ENCODE data around the gene CAND2. TPM values are rescaled to one million over a fixed set of nuclear protein-coding genes. Genes with fewer than 3 reads are reported as not detected.
A peak's percentile ranks its signal among the peaks of the same experiment; 100 is the strongest.

CAND2 gene
- polyA plus RNA-seq, 5 donors, result 4.3 to 10.6 (median 5.8) TPM

DNA sequence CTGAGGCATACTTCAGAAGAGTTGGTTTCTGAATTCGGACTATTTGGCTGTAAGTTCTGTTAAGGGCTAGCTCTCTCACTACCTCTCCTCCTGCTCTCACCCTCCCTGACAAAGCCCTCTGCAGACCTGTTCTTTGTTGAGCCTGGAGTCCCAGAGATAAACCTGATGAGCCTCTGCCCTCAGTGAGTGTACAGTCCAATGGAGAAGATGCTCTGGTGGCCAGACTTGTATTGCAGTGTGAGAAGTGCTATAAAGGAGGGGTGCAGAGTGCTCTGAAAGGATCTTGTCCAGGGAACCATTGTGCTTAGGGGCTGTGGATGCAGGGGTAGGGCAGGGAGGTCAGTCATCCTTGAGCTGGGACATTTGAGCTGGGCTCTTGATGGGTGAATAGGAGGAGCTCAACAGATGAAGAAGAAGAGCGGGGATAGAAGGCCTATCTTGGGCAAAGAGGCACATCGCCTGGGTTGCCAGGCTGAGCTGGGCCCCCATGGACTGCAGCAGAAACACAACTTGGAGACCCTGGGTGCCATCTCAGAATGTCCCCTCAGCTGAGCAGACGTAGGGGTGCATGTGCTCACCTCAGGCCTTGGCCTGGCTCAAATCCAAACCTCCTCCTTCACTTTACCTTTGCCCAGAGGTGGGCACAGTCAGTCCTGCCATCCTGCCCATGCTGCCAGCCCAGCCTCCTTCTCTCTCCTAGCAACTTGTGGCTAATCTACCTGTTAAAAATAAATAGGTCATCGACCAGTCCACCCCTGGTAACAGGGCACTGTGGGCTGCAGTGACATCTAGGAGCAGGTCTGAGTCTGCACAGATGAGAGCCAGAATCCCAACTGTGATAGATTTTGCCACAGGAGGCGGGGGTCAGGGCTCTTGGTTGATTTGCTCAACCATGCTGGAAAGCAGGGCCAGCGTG is 3.3 kb downstream of the CAND2 start:
- no peak for DNase-seq

DNA sequence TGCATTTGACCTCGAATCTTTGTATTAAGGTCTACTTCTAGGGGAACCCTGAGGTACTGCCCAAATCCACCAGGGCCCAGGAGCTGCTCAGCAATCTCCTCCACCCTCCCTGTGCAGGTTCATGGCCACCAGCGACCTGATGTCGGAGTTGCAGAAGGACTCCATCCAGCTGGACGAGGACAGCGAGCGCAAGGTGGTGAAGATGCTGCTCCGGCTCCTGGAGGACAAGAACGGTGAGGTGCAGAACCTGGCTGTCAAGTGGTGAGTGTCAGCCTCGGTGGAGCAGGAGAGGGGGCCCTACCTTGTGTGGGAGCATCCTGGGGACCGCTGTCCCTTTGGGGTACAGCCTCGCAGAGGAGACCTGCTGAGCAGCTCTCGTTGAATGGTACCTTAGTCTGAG is 6.9 kb downstream of the CAND2 start:
- no peak for DNase-seq

DNA sequence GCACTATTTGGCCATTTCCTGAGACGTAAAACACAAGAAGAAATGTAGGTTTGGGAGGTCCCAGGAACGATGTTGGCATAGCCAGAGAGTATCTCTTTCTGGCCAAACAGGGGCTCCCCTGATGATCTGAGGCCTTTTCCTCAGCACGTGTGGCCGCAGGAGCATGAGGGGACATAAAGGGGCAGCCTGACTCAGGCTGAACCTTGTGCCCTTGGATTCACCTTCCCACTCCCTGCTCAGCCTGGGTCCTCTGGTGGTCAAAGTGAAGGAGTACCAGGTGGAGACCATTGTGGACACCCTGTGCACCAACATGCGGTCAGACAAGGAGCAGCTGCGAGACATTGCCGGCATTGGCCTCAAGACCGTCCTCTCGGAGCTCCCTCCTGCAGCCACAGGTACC is 10.6 kb downstream of the CAND2 start:
- no peak for DNase-seq

GRCh38 chr3:12807601-12808359 is 11.3 kb downstream of the CAND2 start:
- DNase-seq, result peak in 1 of 2 donors; percentile 52

GRCh38 chr3:12808587-12808986 is 12.1 kb downstream of the CAND2 start:
- DNase-seq, result no peak

GRCh38 chr3:12809001-12809400 is 12.5 kb downstream of the CAND2 start:
- no peak for DNase-seq

DNA sequence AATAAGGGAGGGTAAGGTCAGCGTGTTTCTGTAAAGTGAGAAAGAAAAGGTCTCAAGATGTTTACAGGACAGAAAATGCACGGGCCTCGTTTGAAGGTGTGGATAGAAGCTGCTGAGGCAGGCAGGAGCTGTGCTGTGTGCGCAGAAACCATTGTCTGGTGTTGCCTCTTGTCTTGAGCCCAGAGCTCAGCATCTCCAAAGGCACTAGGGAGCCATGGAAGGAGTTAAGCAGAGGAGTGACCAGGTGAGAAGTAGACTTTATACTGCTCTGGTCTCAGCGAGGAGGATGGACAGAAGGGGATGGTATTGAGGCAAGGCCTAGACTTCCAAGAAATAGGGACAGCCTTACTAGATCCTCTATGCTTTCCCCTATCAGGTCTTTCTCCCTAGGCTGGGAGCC is 13.0 kb downstream of the CAND2 start:
- no peak for DNase-seq

- peak; percentile 93 to 94 for DNase-seq
Measured at GRCh38 chr3:12810013-12810780, 13.7 kb downstream of the CAND2 start.

- DNase-seq, result no peak
Measured at GRCh38 chr3:12810961-12811360, 14.5 kb downstream of the CAND2 start.

- DNase-seq, result no peak
Measured at GRCh38 chr3:12812812-12813211, 16.3 kb downstream of the CAND2 start.

DNA sequence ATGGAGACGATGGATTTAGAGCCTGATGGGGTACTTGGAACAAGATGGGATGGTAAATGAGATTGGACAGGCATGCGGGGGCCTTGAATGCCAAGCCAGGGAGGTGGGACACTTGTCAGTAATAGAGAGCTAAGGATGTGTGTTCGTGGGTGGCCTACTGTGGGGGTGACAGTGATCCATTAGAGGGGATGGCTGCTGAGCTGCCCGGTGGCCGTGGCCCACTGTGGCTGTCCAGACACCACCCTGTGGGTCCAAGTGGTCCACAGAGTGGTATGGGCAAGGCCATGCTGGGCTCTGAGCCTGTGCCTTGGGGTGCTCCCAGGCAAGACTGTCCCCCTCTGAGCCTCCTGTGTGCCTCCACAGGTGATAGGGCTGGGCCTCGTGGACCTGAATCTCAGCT is 17.5 kb downstream of the CAND2 start:
- DNase-seq, result no peak

GRCh38 chr3:12815078-12815477 is 18.6 kb downstream of the CAND2 start:
- no peak for DNase-seq

DNA sequence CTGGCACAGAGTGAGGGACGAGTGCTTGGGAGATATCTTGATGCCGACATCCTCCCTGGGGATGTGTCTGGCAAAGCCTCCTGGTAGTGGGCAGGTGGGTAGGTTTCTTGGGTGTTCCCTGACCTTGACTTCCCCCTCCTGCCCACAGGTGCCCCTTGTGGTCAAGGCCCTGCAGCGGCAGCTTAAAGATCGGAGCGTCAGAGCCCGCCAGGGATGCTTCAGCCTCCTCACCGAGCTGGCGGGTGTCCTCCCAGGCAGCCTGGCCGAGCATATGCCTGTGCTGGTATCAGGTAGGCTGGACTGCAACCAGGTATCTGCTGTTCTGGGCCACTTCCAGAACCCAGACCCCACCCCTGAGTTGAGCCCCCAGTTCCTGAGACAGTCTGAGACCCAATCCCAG is 19.2 kb downstream of the CAND2 start:
- no peak for DNase-seq

DNA sequence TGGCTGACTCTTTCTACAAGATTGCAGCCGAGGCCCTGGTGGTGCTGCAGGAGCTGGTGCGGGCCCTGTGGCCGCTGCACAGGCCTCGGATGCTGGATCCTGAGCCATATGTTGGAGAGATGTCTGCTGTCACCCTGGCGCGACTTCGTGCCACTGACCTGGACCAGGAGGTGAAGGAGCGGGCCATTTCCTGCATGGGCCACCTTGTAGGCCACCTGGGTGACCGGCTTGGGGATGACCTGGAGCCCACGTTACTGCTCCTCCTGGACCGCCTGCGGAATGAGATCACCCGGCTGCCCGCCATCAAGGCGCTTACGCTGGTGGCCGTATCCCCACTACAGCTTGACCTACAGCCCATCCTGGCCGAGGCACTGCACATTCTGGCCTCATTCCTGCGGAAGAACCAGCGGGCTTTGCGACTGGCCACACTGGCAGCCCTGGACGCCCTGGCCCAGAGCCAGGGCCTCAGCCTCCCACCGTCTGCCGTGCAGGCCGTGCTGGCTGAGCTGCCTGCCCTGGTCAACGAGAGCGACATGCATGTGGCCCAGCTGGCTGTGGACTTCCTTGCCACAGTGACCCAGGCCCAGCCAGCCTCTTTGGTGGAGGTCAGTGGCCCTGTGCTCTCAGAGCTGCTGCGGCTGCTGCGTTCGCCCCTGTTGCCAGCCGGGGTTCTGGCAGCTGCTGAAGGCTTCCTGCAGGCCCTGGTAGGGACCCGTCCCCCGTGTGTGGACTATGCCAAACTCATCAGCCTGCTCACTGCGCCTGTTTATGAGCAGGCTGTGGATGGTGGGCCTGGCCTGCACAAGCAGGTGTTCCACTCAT is 20.3 kb downstream of the CAND2 start:
- no peak for DNase-seq

- no peak for DNase-seq
Measured at GRCh38 chr3:12817343-12817710, 20.8 kb downstream of the CAND2 start.

DNA sequence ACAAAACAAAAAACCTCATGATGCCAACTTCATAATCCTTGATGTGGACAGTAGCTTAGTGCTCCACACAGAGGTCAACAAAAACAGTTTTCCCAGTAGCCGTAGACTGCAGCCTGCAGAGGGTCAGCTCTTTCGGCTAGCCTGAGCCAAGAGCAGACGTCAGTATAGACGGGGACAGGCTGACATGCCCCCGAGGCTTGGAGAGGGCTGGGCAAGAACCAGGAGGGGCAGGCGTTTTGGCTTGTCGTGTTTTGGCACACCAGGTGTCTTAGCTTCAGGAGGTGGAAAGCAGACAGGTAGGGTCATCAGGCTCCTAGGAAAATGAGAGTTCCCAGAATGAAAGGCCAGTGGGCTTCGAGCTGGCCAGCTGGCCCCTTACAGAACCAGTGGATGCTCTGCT is 21.8 kb downstream of the CAND2 start:
- no peak for DNase-seq

DNA sequence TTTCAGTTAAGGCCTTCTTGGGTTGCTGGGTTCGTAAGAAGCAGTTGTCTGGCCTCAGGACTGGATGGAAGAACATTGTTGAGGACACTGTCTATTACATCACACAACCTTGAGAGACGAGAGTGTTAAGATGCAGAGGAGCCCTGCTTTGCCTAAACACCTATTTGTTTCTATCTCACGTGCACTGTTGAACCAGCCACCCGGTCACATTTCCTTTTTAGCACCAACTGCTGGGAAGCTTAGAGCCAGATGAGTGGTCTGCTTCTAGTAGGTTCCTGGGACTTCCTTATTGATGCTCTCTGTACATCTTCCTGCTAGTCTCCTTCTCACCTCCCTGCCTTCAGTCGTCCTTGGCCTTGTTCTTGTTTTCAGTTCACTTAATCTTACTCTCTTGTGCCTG is 22.3 kb downstream of the CAND2 start:
- no peak for DNase-seq

GRCh38 chr3:12822725-12823373 is 26.4 kb downstream of the CAND2 start:
- DNase-seq, result no peak

GRCh38 chr3:12824299-12824698 is 27.8 kb downstream of the CAND2 start:
- DNase-seq, result no peak

GRCh38 chr3:12825156-12825555 is 28.7 kb downstream of the CAND2 start:
- DNase-seq, result no peak

DNA sequence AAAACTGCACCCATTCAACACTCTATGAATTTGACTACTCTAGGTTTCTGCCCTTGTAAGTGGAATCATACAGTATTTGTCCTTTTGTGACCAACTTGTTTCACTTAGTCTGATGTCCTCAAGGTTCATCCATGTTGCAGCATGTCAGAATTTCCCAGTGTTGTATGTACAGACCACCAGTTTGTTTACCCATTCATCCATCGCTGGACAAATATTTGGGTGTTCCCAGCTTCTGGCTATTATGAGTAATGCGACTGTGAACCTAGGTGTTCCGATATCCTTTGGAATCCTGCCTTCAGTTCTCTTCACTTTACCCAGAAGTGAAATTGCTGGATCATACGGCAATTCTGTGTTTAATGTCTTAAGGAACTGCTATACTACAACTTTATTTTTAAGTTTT is 32.3 kb downstream of the CAND2 start:
- no peak for DNase-seq
